Prostate gland (tissue), 2 donors: ENCODE results near the gene CPLANE2.

Source experiments
- POLR2A ChIP-seq: fragments of 450-650 bp; IDR thresholded peaks from one replicate; pipeline ENCODE4 v1.6.1; 2016; ENCODE audit warnings: antibody characterized with exemption, mild to moderate bottlenecking
- TF ChIP-seq, protein P1 (sequence below), 4 experiments: fragments of 200-600 bp in 2 of 4; fragments of 450-650 bp in 2 of 4; sonication (generic) in 2 of 4; IDR thresholded peaks; 1 replicate in 3 of 4; 2 replicates in 1 of 4; pipeline ENCODE4 v1.5.1; 2016 to 2019; ENCODE audit warnings: antibody characterized with exemption in 4 of 4, mild to moderate bottlenecking in 2 of 4, moderate library complexity in 2 of 4

DNA sequence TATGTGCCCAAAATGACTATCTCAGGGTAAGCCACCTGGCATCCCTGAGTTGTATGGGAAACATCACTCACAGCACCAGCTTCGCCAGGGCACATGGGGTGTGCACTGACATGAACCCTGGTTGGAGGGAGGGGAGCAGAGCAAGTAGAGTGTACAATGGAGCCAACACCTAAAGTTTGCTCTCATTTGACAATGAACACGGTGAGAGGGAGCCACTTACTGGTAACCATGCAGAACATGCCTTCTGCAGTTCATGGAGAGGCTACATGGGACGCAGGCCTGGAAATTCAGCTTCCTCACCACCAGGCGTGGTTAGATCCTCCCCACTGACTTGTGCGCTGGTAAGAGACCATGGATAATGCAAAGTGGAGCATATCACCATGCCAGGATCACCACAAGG, 10.0 kb upstream of the CPLANE2 start:
- TF ChIP-seq, protein P1, sequence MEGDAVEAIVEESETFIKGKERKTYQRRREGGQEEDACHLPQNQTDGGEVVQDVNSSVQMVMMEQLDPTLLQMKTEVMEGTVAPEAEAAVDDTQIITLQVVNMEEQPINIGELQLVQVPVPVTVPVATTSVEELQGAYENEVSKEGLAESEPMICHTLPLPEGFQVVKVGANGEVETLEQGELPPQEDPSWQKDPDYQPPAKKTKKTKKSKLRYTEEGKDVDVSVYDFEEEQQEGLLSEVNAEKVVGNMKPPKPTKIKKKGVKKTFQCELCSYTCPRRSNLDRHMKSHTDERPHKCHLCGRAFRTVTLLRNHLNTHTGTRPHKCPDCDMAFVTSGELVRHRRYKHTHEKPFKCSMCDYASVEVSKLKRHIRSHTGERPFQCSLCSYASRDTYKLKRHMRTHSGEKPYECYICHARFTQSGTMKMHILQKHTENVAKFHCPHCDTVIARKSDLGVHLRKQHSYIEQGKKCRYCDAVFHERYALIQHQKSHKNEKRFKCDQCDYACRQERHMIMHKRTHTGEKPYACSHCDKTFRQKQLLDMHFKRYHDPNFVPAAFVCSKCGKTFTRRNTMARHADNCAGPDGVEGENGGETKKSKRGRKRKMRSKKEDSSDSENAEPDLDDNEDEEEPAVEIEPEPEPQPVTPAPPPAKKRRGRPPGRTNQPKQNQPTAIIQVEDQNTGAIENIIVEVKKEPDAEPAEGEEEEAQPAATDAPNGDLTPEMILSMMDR (IDR thresholded peaks at IDR 0.05): no peak
- TF ChIP-seq POLR2A: no peak
